ENCODE results near the gene HSPB6.

GRCh38 chr19:35720163-35720524 is 36.7 kb downstream of the HSPB6 start:
- TF ChIP-seq REST (IDR thresholded peaks at IDR 0.05; ENCODE audit: low read depth, low read length) (no peak), CTCF (IDR thresholded peaks at IDR 0.05) (no peak), SMC3 (IDR thresholded peaks at IDR 0.05; ENCODE audit: low read depth, low read length) (no peak), ZBTB33 (IDR thresholded peaks at IDR 0.05; ENCODE audit: borderline replicate concordance, low read depth) (no peak)

All from SK-N-SH (cell line).